H1 (cell line): Measurements from ENCODE around the gene EIF2B2. TPM values are rescaled to one million over a fixed set of nuclear protein-coding genes. Genes with fewer than 3 reads are reported as not detected.

Experiments used
- CTCF ChIA-PET: fragments of 300-600 bp; sonication (Branson Sonifier 250); formaldehyde crosslinking; loops from one replicate; lab custom pipeline; 2021; ENCODE audit not compliant: partially characterized antibody; lab: Charles Lee
- POLR2A ChIA-PET: fragments of 300-600 bp; sonication (Branson Sonifier 250); formaldehyde crosslinking; loops from one replicate; lab custom pipeline; 2021; ENCODE audit warnings: inconsistent platforms; ENCODE audit not compliant: partially characterized antibody; lab: Charles Lee
- DNase-seq, 2 experiments: peaks; one replicate each; pipeline versions ENCODE4 v3.0.0 to v3.0.0-alpha.2; 2010 to 2022; ENCODE audit warnings: low spot score in 2 of 2, low read depth in 1 of 2, mixed read lengths in 1 of 2
- FAIRE-seq: peaks from 2 replicates; lab custom pipeline; 2011; peaks lifted over from hg19 to GRCh38; lab: Jason Lieb, UNC
- H2AFZ ChIP-seq: 2 replicates; pipeline ENCODE4 v1.8.1; 2012; ENCODE audit warnings: low read length, inconsistent platforms
- H2AK5ac ChIP-seq: 2 replicates; pipeline ENCODE4 v1.6.1; 2013; ENCODE audit warnings: low read depth, low read length
- H2BK120ac ChIP-seq: replicated peaks from 2 replicates; pipeline ENCODE3; 2013; ENCODE audit warnings: low read depth, low read length, inconsistent platforms
- H2BK12ac ChIP-seq: 2 replicates; pipeline ENCODE4 v1.6.1; 2013; ENCODE audit warnings: low read depth, low read length
- H2BK15ac ChIP-seq: 2 replicates; pipeline ENCODE4 v1.6.1; 2013; ENCODE audit warnings: low read length
- H2BK20ac ChIP-seq: 2 replicates; pipeline ENCODE4 v1.6.1; 2013; ENCODE audit warnings: low read length
- H2BK5ac ChIP-seq: 2 replicates; pipeline ENCODE4 v1.6.1; 2013; ENCODE audit warnings: low read depth, low read length
- H3K14ac ChIP-seq: 2 replicates; pipeline ENCODE4 v1.6.1; 2013; ENCODE audit warnings: inconsistent platforms; ENCODE audit not compliant: insufficient read length
- H3K18ac ChIP-seq: 2 replicates; pipeline ENCODE4 v1.6.1; 2013; ENCODE audit warnings: low read length; ENCODE audit errors: extremely low read depth
- H3K23ac ChIP-seq: 2 replicates; pipeline ENCODE4 v1.6.1; 2013; ENCODE audit warnings: inconsistent platforms; ENCODE audit not compliant: insufficient read length
- H3K23me2 ChIP-seq: 2 replicates; pipeline ENCODE4 v1.6.1; 2013; ENCODE audit warnings: low read depth, low read length
- H3K27ac ChIP-seq: 2 replicates; pipeline ENCODE4 v1.6.1; 2011; ENCODE audit warnings: low read depth, low read length, inconsistent platforms
- H3K27me3 ChIP-seq, 4 experiments: replicated peaks in 1 of 4; 1 replicate in 1 of 4; 2 replicates in 3 of 4; pipeline versions ENCODE4 v1.6.1 to v1.8.1; 2011 to 2013; ENCODE audit warnings: low read length in 3 of 4, mild to moderate bottlenecking in 3 of 4, inconsistent platforms in 2 of 4, mixed read lengths in 2 of 4, moderate library complexity in 1 of 4; ENCODE audit not compliant: control insufficient read depth in 3 of 4, insufficient read depth in 3 of 4; ENCODE audit errors: extremely low read depth in 1 of 4
- H3K36me3 ChIP-seq, 4 experiments: 2 replicates each; pipeline versions ENCODE4 v1.6.1 to v1.8.1; 2011 to 2013; ENCODE audit warnings: mild to moderate bottlenecking in 4 of 4, low read length in 3 of 4, moderate library complexity in 2 of 4, control low read depth in 1 of 4, inconsistent platforms in 1 of 4; ENCODE audit not compliant: insufficient read depth in 4 of 4, control insufficient read depth in 2 of 4
- H3K4ac ChIP-seq: replicated peaks from 2 replicates; pipeline ENCODE3; 2013; ENCODE audit warnings: low read length, low read depth, mixed read lengths, inconsistent platforms; ENCODE audit not compliant: insufficient read length
- H3K4me1 ChIP-seq, 4 experiments: replicated peaks in 1 of 4; 1 replicate in 1 of 4; 2 replicates in 3 of 4; pipeline versions ENCODE4 v1.6.1 to v1.8.1; 2011 to 2013; ENCODE audit warnings: low read length in 3 of 4, inconsistent platforms in 2 of 4, mixed read lengths in 1 of 4; ENCODE audit not compliant: insufficient read depth in 4 of 4, control insufficient read depth in 3 of 4
- H3K4me2 ChIP-seq, 2 experiments: 2 replicates each; pipeline versions ENCODE4 v1.6.1 to v1.8.1; 2011 to 2013; ENCODE audit warnings: low read depth in 2 of 2, low read length in 2 of 2, control low read depth in 1 of 2, inconsistent platforms in 1 of 2, mild to moderate bottlenecking in 1 of 2; ENCODE audit not compliant: insufficient read depth in 1 of 2
- H3K4me3 ChIP-seq, 4 experiments: fragments of 200-600, 300-600 bp in 1 of 4; sonication (generic), shearing (Covaris generic), sonication (Bioruptor Twin) in 1 of 4; 2 replicates each; pipeline versions ENCODE4 v1.5.1 to v1.8.1; 2011 to 2016; ENCODE audit warnings: low read length in 4 of 4, low read depth in 3 of 4, control low read depth in 2 of 4, inconsistent platforms in 2 of 4, mild to moderate bottlenecking in 2 of 4, mixed read lengths in 1 of 4, moderate library complexity in 1 of 4; ENCODE audit not compliant: insufficient read depth in 2 of 4; ENCODE audit errors: extremely low read depth in 1 of 4
- H3K56ac ChIP-seq: replicated peaks from 2 replicates; pipeline ENCODE3; 2013; ENCODE audit warnings: low read depth, mild to moderate bottlenecking, mixed read lengths, low read length, inconsistent platforms; ENCODE audit not compliant: insufficient read length
- H3K79me1 ChIP-seq: 2 replicates; pipeline ENCODE4 v1.6.1; 2013; ENCODE audit warnings: low read depth, low read length, control low read depth
- H3K79me2 ChIP-seq, 2 experiments: 2 replicates each; pipeline versions ENCODE4 v1.6.1 to v1.8.1; 2012 to 2013; ENCODE audit warnings: low read length in 2 of 2, mild to moderate bottlenecking in 2 of 2, inconsistent platforms in 1 of 2; ENCODE audit not compliant: insufficient read depth in 2 of 2, control insufficient read depth in 1 of 2
- H3K9ac ChIP-seq, 4 experiments: replicated peaks in 1 of 4; 1 replicate in 1 of 4; 2 replicates in 3 of 4; pipeline versions ENCODE4 v1.6.1 to v1.8.1; 2011 to 2013; ENCODE audit warnings: low read depth in 3 of 4, low read length in 3 of 4, control low read depth in 2 of 4, mild to moderate bottlenecking in 2 of 4, moderate library complexity in 2 of 4, inconsistent platforms in 1 of 4; ENCODE audit errors: extremely low read depth in 1 of 4
- H3K9me3 ChIP-seq, 2 experiments: 2 replicates each; pipeline versions ENCODE4 v1.6.1 to v1.8.1; 2012 to 2013; ENCODE audit warnings: mild to moderate bottlenecking in 2 of 2, moderate library complexity in 2 of 2, control low read depth in 1 of 2, inconsistent platforms in 1 of 2, low read depth in 1 of 2, low read length in 1 of 2, mixed read lengths in 1 of 2; ENCODE audit not compliant: insufficient read depth in 2 of 2
- H4K20me1 ChIP-seq, 2 experiments: replicated peaks in 1 of 2; 2 replicates each; pipeline versions ENCODE3 to v1.8.1; 2011 to 2013; ENCODE audit warnings: inconsistent platforms in 2 of 2, low read length in 2 of 2, mild to moderate bottlenecking in 1 of 2; ENCODE audit not compliant: insufficient read depth in 2 of 2, control insufficient read depth in 1 of 2
- H4K5ac ChIP-seq: 2 replicates; pipeline ENCODE4 v1.6.1; 2013; ENCODE audit warnings: low read length, low read depth, mixed read lengths, inconsistent platforms; ENCODE audit not compliant: insufficient read length
- H4K8ac ChIP-seq: 2 replicates; pipeline ENCODE4 v1.8.0; 2013; ENCODE audit warnings: mild to moderate bottlenecking, moderate library complexity, low read length, inconsistent platforms; ENCODE audit not compliant: insufficient read depth; ENCODE audit errors: extremely low read depth
- H4K91ac ChIP-seq: replicated peaks from 2 replicates; pipeline ENCODE3; 2013; ENCODE audit warnings: low read length, mixed read lengths, inconsistent platforms; ENCODE audit not compliant: insufficient read length
- CBX5 ChIP-seq: fragments of 300-800, 300-1000 bp; sonication (generic); IDR thresholded peaks from 2 replicates; pipeline ENCODE4 v1.7.1; 2016; ENCODE audit warnings: antibody characterized with exemption, low read length, low read depth
- CHD1 ChIP-seq: IDR thresholded peaks from 2 replicates; pipeline ENCODE4 v1.6.1; 2012; ENCODE audit warnings: low read depth, low read length, improper control_type of control experiment
- CTCF ChIP-seq, 3 experiments: IDR thresholded peaks; 1 replicate in 2 of 3; 2 replicates in 1 of 3; pipeline versions ENCODE4 v1.5.1 to v1.6.1; 2011; ENCODE audit warnings: low read length in 3 of 3, mild to moderate bottlenecking in 3 of 3, inconsistent platforms in 2 of 3, low read depth in 1 of 3, moderate library complexity in 1 of 3; ENCODE audit not compliant: insufficient read depth in 1 of 3; ENCODE audit errors: control extremely low read depth in 1 of 3
- FOSL1 ChIP-seq: IDR thresholded peaks from 2 replicates; pipeline ENCODE4 v1.6.1; 2011; ENCODE audit warnings: mild to moderate bottlenecking, low read depth, low read length, moderate library complexity; ENCODE audit not compliant: insufficient read depth
- NRF1 ChIP-seq: IDR thresholded peaks from 2 replicates; pipeline ENCODE4 v1.6.1; 2011; ENCODE audit warnings: mild to moderate bottlenecking, low read depth, low read length, improper control_type of control experiment
- PHF8 ChIP-seq: fragments of 200-600 bp; sonication (generic); conservative IDR thresholded peaks from 2 replicates; pipeline ENCODE4 v1.7.1; 2012; ENCODE audit warnings: low read depth, mild to moderate bottlenecking, inconsistent platforms, low read length, moderate library complexity
- POU5F1 ChIP-seq: IDR thresholded peaks from 2 replicates; pipeline ENCODE4 v1.6.1; 2011; ENCODE audit warnings: low read depth, mild to moderate bottlenecking, low read length, moderate library complexity
- RXRA ChIP-seq: IDR thresholded peaks from 2 replicates; pipeline ENCODE4 v1.6.1; 2011; ENCODE audit warnings: low read depth, mild to moderate bottlenecking, low read length, moderate library complexity; ENCODE audit not compliant: insufficient read depth
- SRF ChIP-seq: IDR thresholded peaks from 2 replicates; pipeline ENCODE4 v1.6.1; 2011; ENCODE audit warnings: mild to moderate bottlenecking, low read depth, low read length, moderate library complexity
- TAF1 ChIP-seq: IDR thresholded peaks from 2 replicates; pipeline ENCODE4 v1.6.1; 2011; ENCODE audit warnings: mild to moderate bottlenecking, low read depth, low read length
- TBP ChIP-seq: IDR thresholded peaks from 2 replicates; pipeline ENCODE4 v1.6.1; 2011; ENCODE audit warnings: low read depth, low read length, improper control_type of control experiment
- WGBS, 2 experiments: shearing (Covaris generic) in 1 of 2; methylation state at CpG; one replicate each; pipeline versions ENCODE4 v1.1.6 to v1.1.7; 2013 to 2015; ENCODE audit warnings: low lambda C conversion rate in 2 of 2, mixed read lengths in 2 of 2, inconsistent platforms in 1 of 2, low coverage in 1 of 2, missing lambda C conversion rate in 1 of 2; ENCODE audit not compliant: insufficient replicate concordance in 2 of 2, insufficient coverage in 1 of 2, insufficient read length in 1 of 2; ENCODE audit errors: extremely low coverage in 1 of 2, missing lambda C conversion rate in 1 of 2; 5-methylcytosine and 5-hydroxymethylcytosine counted together
- polyA plus RNA-seq, 7 experiments: library from polyadenylated mRNA; depleted of rRNA in 3 of 7; stranded (reverse) in 5 of 7; unstranded in 2 of 7; fragments of >200 nt in 5 of 7; fragments of 200-250 nt in 2 of 7; gene quantifications; 1 replicate in 5 of 7; 2 replicates in 1 of 7; 4 replicates in 1 of 7; pipeline versions ENCODE4 v1.2.1 to v1.2.3, GENCODE V29; 2011 to 2013; ENCODE audit warnings: missing spikeins in 2 of 7, mixed read lengths in 2 of 7
- total RNA-seq: library from RNA; stranded (reverse); fragmentation: NEBNext Ultra II Directional; extraction: Animal tissue kit (Norgen Biotek cat#: 25700); gene quantifications from 2 replicates; pipeline ENCODE4 v1.2.1, GENCODE V29; 2021
- TF ChIP-seq, protein P1 (sequence below): IDR thresholded peaks from 2 replicates; pipeline ENCODE4 v1.6.1; 2012; ENCODE audit warnings: inconsistent platforms

Gene EIF2B2
- total and polyA plus RNA-seq, 2 of the 8 experiments (the other 6 are each of a cell fraction or from before 2014, with no cell fraction given), result 42.6 to 79.9 TPM

- Histone ChIP-seq H3K27ac (no peak overlapping the region), H3K23me2 (peaks cover 11% of the 10 kb centered on the region), H2BK5ac (no peak overlapping the region), H2AFZ (peak overlapping the region; percentile 49; the same call in 1 of the 2 replicates), H3K56ac (no peak overlapping the region), H4K91ac (no peak overlapping the region), H3K9ac (peak overlapping the region in 2 of 4 experiments; percentile 2 to 22; a peak in 1 of 7 replicates), H3K4me1 (peaks cover 2 to 30% (median 15%) of the 10 kb centered on the region in 4 experiments), H3K4ac (no peak overlapping the region), H3K14ac (no peak overlapping the region), H3K4me2 (peak overlapping the region; percentile 71 to 80), H3K23ac (no peak overlapping the region), H3K18ac (peak overlapping the region; percentile 19; the same call in 1 of the 2 replicates), H4K8ac (no peak overlapping the region), H3K79me1 (no peaks in the 10 kb centered on the region), H3K4me3 (peak overlapping the region; percentile 31 to 62 (median 56)), H3K79me2 (no peaks in the 10 kb centered on the region), H2BK15ac (no peak overlapping the region), H2BK120ac (no peak overlapping the region), H2BK12ac (no peak overlapping the region), H4K5ac (no peak overlapping the region), H3K9me3 (no peaks in the 10 kb centered on the region), H4K20me1 (no peaks in the 10 kb centered on the region), H3K36me3 (no peaks in the 10 kb centered on the region), H3K27me3 (peaks cover 0 to 13% (median 12%) of the 10 kb centered on the region in 4 experiments; a peak in 5 of 7 replicates), H2AK5ac (no peak overlapping the region), H2BK20ac (no peak overlapping the region)
- no peak for DNase-seq
- no peak for FAIRE-seq
- CTCF ChIA-PET, result interaction anchor here (0.6 to 5.3 kb wide), 9 partner anchors 9 to 134 kb away, joined by 3 to 37 read pairs (median 5); no protein-coding TSS in a partner anchor
- 77% methylated on average over 3 of the region's 3 CpGs; no CpG with 5 or more reads in 1 of the 2 experiments for WGBS, 2 experiments
- POLR2A ChIA-PET, result interaction anchor here (0.7 to 2.1 kb wide), 11 partner anchors 9 to 128 kb away, joined by 3 to 16 read pairs (median 4); partner anchors contain the start of genes EIF2B2 and ZC2HC1C
- no peak for TF ChIP-seq POU5F1
- TF ChIP-seq SRF, result no peak
- TF ChIP-seq PHF8, result no peak
- no peak for TF ChIP-seq RXRA
- TF ChIP-seq, protein P1, sequence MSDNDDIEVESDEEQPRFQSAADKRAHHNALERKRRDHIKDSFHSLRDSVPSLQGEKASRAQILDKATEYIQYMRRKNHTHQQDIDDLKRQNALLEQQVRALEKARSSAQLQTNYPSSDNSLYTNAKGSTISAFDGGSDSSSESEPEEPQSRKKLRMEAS, result no peak
- TF ChIP-seq CBX5, result no peak
- TF ChIP-seq TBP, result no peak
- no peak for TF ChIP-seq TAF1
- no peak for TF ChIP-seq FOSL1
- no peak for TF ChIP-seq NRF1
- TF ChIP-seq CTCF (IDR thresholded peaks at IDR 0.05; ENCODE audit: control extremely low read depth in 1 of 3, insufficient read depth in 1 of 3, low read depth in 1 of 3, low read length in 3 of 3), result no peak
- TF ChIP-seq CHD1, result no peak
These were observed 47.8 kb upstream of the EIF2B2 start for GRCh38 chr14:74954947-74955228.
